Smooth muscle cell (in vitro differentiated cells): ENCODE data around the gene DICER1. TPM values are rescaled to one million over a fixed set of nuclear protein-coding genes. Genes with fewer than 3 reads are reported as not detected.

Source experiments
- DNase-seq: peaks from one replicate; lab custom pipeline; 2025; ENCODE audit not compliant: unreplicated experiment; lab: John Stamatoyannopoulos, UW
- H2AFZ ChIP-seq: fragments of 200-600 bp; sonication (generic); 2 replicates; pipeline ENCODE4 v1.6.0; 2016; ENCODE audit warnings: antibody characterized with exemption, low read depth, mild to moderate bottlenecking
- H3F3A ChIP-seq: fragments of 200-600 bp; sonication (generic); 2 replicates; pipeline ENCODE4 v1.6.0; 2017; ENCODE audit warnings: antibody characterized with exemption, low read depth
- H3K27ac ChIP-seq: fragments of 200-600 bp; sonication (generic); 2 replicates; pipeline ENCODE4 v1.5.1; 2016; ENCODE audit warnings: low read depth, mild to moderate bottlenecking
- H3K27me3 ChIP-seq: fragments of 200-600 bp; sonication (generic); 2 replicates; pipeline ENCODE4 v1.6.1; 2016; ENCODE audit warnings: low read depth, mild to moderate bottlenecking
- H3K36me3 ChIP-seq: fragments of 200-600 bp; sonication (generic); 2 replicates; pipeline ENCODE4 v1.5.1; 2016; ENCODE audit warnings: low read depth
- H3K4me1 ChIP-seq: fragments of 200-600 bp; sonication (generic); 2 replicates; pipeline ENCODE4 v1.5.1; 2016; ENCODE audit warnings: low read depth
- H3K4me2 ChIP-seq: fragments of 200-600 bp; sonication (generic); 2 replicates; pipeline ENCODE4 v1.6.0; 2016; ENCODE audit warnings: mild to moderate bottlenecking
- H3K4me3 ChIP-seq: fragments of 200-600 bp; sonication (generic); 2 replicates; pipeline ENCODE4 v1.5.1; 2016; ENCODE audit warnings: mild to moderate bottlenecking
- H3K79me2 ChIP-seq: fragments of 200-600 bp; sonication (generic); 2 replicates; pipeline ENCODE4 v1.6.0; 2016; ENCODE audit warnings: low read depth, mild to moderate bottlenecking
- H3K9ac ChIP-seq: fragments of 200-600 bp; sonication (generic); 2 replicates; pipeline ENCODE4 v1.6.0; 2016; ENCODE audit warnings: low read depth
- H3K9me3 ChIP-seq: fragments of 200-600 bp; sonication (generic); replicated peaks from 2 replicates; pipeline ENCODE4 v1.5.1; 2016; ENCODE audit warnings: low read depth
- H4K20me1 ChIP-seq: fragments of 200-600 bp; sonication (generic); 2 replicates; pipeline ENCODE4 v1.6.0; 2016; ENCODE audit warnings: low read depth
- CTCF ChIP-seq: fragments of 200-600 bp; sonication (generic); IDR thresholded peaks from 2 replicates; pipeline ENCODE4 v1.5.1; 2017; ENCODE audit warnings: borderline replicate concordance, mild to moderate bottlenecking, antibody characterized with exemption; ENCODE audit not compliant: insufficient read depth, poor library complexity, severe bottlenecking
- WGBS: methylation state at CpG from one replicate; pipeline ENCODE4 v1.1.7; 2016; ENCODE audit warnings: low lambda C conversion rate; 5-methylcytosine and 5-hydroxymethylcytosine counted together
- polyA plus RNA-seq: library from polyadenylated mRNA; unstranded; fragments of >200 nt; fragmentation: Nextera tagmentation; extraction: Ambion mirVana; gene quantifications from 2 replicates; pipeline ENCODE4 v1.2.1, GENCODE V29; 2016
- total RNA-seq: library from RNA; depleted of rRNA; stranded (reverse); fragments of >200 nt; gene quantifications from 2 replicates; pipeline ENCODE4 v1.2.3, GENCODE V29; 2014

DICER1 gene
- total and polyA plus RNA-seq, 2 experiments from 2014 or later = 17.3 to 67.5 TPM

- no peak for DNase-seq
- Histone ChIP-seq H4K20me1 (no peaks in the 10 kb centered on the region), H3K27ac (no peak overlapping the region), H3K9me3 (no peaks in the 10 kb centered on the region), H3K4me3 (no peak overlapping the region), H2AFZ (no peak overlapping the region), H3K79me2 (no peaks in the 10 kb centered on the region), H3K4me1 (peaks cover 11% of the 10 kb centered on the region), H3F3A (no peaks in the 10 kb centered on the region), H3K4me2 (no peak overlapping the region), H3K9ac (no peak overlapping the region), H3K36me3 (no peaks in the 10 kb centered on the region), H3K27me3 (no peaks in the 10 kb centered on the region)
- 100% methylated on average over 1 of the region's 1 CpG for WGBS
- TF ChIP-seq CTCF = no peak
Measured at GRCh38 chr14:95164506-95164905, 7.2 kb upstream of the DICER1 start.

- no peaks in the 10 kb centered on the region for H4K20me1 ChIP-seq
- H3K27ac ChIP-seq = no peak overlapping the region
- no peaks in the 10 kb centered on the region for H3F3A ChIP-seq
- no peak overlapping the region for H3K4me3 ChIP-seq
- no peak overlapping the region for H3K4me2 ChIP-seq
- WGBS = 76% methylated on average over 3 of the region's 3 CpGs
- H2AFZ ChIP-seq = no peak overlapping the region
- H3K27me3 ChIP-seq = no peaks in the 10 kb centered on the region
- H3K79me2 ChIP-seq = no peaks in the 10 kb centered on the region
- DNase-seq = no peak
- H3K36me3 ChIP-seq = no peaks in the 10 kb centered on the region
- no peak overlapping the region for H3K9ac ChIP-seq
- TF ChIP-seq CTCF = no peak
- H3K4me1 ChIP-seq = peaks cover 11% of the 10 kb centered on the region
- no peaks in the 10 kb centered on the region for H3K9me3 ChIP-seq
Measured at GRCh38 chr14:95163666-95164065, 6.3 kb upstream of the DICER1 start.

GRCh38 chr14:95163132-95163531, 5.8 kb upstream of the DICER1 start:
- H4K20me1 ChIP-seq = no peaks in the 10 kb centered on the region
- H3K79me2 ChIP-seq = no peaks in the 10 kb centered on the region
- no peak overlapping the region for H3K4me2 ChIP-seq
- no peaks in the 10 kb centered on the region for H3K9me3 ChIP-seq
- no peaks in the 10 kb centered on the region for H3K36me3 ChIP-seq
- H3K27me3 ChIP-seq = no peaks in the 10 kb centered on the region
- no peak for DNase-seq
- no peak for TF ChIP-seq CTCF
- WGBS = 85% methylated on average over 2 of the region's 2 CpGs
- no peak overlapping the region for H2AFZ ChIP-seq
- H3F3A ChIP-seq = no peaks in the 10 kb centered on the region
- no peak overlapping the region for H3K9ac ChIP-seq
- H3K4me3 ChIP-seq = no peak overlapping the region
- H3K27ac ChIP-seq = no peak overlapping the region
- peaks cover 11% of the 10 kb centered on the region for H3K4me1 ChIP-seq

GRCh38 chr14:95162641-95163040, 5.3 kb upstream of the DICER1 start:
- H3F3A ChIP-seq = no peaks in the 10 kb centered on the region
- WGBS = 50% methylated on average over 2 of the region's 2 CpGs
- no peak overlapping the region for H3K27ac ChIP-seq
- no peaks in the 10 kb centered on the region for H3K9me3 ChIP-seq
- H3K4me2 ChIP-seq = no peak overlapping the region
- no peaks in the 10 kb centered on the region for H4K20me1 ChIP-seq
- H3K9ac ChIP-seq = no peak overlapping the region
- H2AFZ ChIP-seq = no peak overlapping the region
- H3K36me3 ChIP-seq = no peaks in the 10 kb centered on the region
- no peak for DNase-seq
- no peak overlapping the region for H3K4me3 ChIP-seq
- H3K27me3 ChIP-seq = no peaks in the 10 kb centered on the region
- TF ChIP-seq CTCF = no peak
- no peaks in the 10 kb centered on the region for H3K79me2 ChIP-seq
- peaks cover 11% of the 10 kb centered on the region for H3K4me1 ChIP-seq
